ENCODE results near the gene DSG4. TPM values are rescaled to one million over a fixed set of nuclear protein-coding genes. Genes with fewer than 3 reads are reported as not detected.

DSG4 gene, protein sequence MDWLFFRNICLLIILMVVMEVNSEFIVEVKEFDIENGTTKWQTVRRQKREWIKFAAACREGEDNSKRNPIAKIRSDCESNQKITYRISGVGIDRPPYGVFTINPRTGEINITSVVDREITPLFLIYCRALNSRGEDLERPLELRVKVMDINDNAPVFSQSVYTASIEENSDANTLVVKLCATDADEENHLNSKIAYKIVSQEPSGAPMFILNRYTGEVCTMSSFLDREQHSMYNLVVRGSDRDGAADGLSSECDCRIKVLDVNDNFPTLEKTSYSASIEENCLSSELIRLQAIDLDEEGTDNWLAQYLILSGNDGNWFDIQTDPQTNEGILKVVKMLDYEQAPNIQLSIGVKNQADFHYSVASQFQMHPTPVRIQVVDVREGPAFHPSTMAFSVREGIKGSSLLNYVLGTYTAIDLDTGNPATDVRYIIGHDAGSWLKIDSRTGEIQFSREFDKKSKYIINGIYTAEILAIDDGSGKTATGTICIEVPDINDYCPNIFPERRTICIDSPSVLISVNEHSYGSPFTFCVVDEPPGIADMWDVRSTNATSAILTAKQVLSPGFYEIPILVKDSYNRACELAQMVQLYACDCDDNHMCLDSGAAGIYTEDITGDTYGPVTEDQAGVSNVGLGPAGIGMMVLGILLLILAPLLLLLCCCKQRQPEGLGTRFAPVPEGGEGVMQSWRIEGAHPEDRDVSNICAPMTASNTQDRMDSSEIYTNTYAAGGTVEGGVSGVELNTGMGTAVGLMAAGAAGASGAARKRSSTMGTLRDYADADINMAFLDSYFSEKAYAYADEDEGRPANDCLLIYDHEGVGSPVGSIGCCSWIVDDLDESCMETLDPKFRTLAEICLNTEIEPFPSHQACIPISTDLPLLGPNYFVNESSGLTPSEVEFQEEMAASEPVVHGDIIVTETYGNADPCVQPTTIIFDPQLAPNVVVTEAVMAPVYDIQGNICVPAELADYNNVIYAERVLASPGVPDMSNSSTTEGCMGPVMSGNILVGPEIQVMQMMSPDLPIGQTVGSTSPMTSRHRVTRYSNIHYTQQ
- total RNA-seq: not detected

DNA sequence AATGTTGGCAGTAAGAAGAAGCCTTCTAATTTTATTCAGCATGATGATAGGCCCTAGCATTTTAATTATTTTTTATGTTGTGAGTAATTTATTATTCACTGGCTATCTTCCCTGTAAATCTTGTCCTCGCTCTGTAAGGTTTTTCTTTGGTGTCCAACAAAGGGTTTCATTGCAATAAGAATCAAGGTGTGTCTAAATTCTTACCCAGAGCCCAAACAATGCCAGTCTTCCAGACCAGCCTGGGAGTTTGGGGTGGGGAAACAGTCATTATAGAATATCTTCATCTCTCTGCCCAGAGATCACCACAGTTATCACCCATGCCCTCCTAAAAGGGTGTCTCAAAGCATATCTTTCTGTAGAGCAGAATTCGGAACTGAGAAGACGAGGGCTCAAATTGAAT lies at the start of gene DSG4:
DSG4 (plus strand) TSS at position 301 of the 400 bp plus-strand sequence. CDS start 135 bp downstream, outside the sequence.

DNA sequence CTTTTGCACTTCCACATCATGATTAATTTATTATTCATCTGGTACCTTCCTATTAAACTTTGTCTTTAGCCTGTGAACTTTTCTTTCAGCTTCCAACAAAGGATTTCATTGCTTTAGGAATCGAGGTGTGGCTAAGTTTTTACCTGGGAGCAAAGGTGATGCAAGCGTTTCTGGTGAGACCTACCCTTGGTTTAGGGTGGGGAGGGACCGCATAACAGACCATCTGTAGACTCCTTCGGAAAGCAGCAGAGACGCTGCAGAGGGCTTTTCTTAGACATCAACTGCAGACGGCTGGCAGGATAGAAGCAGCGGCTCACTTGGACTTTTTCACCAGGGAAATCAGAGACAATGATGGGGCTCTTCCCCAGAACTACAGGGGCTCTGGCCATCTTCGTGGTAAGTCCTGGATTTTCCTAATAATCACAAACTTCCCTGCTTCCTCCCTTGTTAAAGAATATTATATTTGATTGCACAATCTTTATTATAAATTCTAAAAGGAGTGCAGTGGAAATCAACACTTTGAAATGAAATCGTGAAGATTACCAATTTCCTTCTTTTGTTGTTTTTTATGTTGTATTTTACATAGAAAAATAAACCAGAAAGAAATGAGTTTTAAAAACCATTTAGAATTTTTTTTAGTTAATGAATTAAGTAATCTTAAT lies 71.1 kb downstream of the DSG4 start, which contains the start of gene DSG3:
DSG3 (plus strand) TSS at position 212 of the 662 bp plus-strand sequence; CDS start at position 349, 137 bp downstream.

Small RNA genes within 50 kb of the gene (small RNA-seq; reads per million reads assigned to genes)
- gene RF00019 (ENCODE audit: low replicate concordance) (not detected), gene RNU6-167P (ENCODE audit: low replicate concordance) (not detected)

Other genes with a start within 250 kb of the DSG4 start
- gene DSC1, start 213.9 kb upstream of the DSG4 start, total RNA-seq: not detected
- gene DSG1, start 58.6 kb upstream of the DSG4 start, total RNA-seq: not detected
- not detected for gene DSG3, start 71.0 kb downstream of the DSG4 start, total RNA-seq
- 2.2 TPM for gene DSG2, start 121.4 kb downstream of the DSG4 start, total RNA-seq
- gene TTR, start 215.1 kb downstream of the DSG4 start, total RNA-seq: 3.1 TPM